Epithelial cell of proximal tubule (primary cell): ENCODE measurements around the gene ADAT3. TPM values are rescaled to one million over a fixed set of nuclear protein-coding genes. Genes with fewer than 3 reads are reported as not detected.
A peak's percentile ranks its signal among the peaks of the same experiment; 100 is the strongest.

ENCODE experiments used
- DNase-seq: peaks from one replicate; pipeline ENCODE4 v3.0.0-alpha.2; 2011; ENCODE audit warnings: low read depth
- H3K4me3 ChIP-seq: 2 replicates; pipeline ENCODE4 v1.5.1; 2011; ENCODE audit warnings: low read depth, mild to moderate bottlenecking, low read length
- total RNA-seq: library from RNA; depleted of rRNA; stranded (reverse); fragments of >200 nt; gene quantifications from 2 replicates; pipeline ENCODE4 v1.2.3, GENCODE V29; 2015
- TF ChIP-seq, protein P1 (sequence below): conservative IDR thresholded peaks from 2 replicates; pipeline ENCODE4 v1.5.1; 2012; ENCODE audit warnings: low read depth, mild to moderate bottlenecking, low read length

Gene ADAT3
- total RNA-seq, 1 donor from 2014 or later: 10.3 TPM

DNA sequence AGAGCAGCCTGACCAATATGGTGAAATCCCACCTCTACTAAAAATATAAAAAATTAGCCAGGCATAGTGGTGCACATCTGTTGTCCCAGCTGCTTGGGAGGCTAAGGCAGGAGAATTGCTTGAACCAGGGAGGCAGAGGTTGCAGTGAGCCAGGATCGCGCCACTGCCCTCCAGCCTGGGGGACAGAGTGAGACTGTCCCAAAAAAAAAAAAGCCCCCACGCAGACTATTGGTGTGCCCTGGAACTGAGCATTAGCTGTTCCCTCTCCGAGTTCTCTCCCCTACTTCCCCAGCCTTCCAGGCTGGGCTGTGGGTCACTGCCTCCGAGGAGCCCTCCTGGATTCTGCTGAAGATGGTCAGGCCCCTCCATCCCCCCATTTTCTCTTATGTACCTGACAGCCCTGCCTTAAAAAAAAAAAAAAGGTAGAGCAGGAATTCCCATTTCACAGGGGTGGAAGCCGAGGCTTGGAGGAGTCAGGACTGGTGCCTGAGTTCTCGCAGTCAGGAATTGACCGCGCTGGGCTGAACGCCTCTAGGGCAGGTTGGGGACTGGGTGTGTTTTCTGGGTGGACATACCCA, 1.9 kb downstream of the ADAT3 start:
- DNase-seq: no peak
- TF ChIP-seq, protein P1, sequence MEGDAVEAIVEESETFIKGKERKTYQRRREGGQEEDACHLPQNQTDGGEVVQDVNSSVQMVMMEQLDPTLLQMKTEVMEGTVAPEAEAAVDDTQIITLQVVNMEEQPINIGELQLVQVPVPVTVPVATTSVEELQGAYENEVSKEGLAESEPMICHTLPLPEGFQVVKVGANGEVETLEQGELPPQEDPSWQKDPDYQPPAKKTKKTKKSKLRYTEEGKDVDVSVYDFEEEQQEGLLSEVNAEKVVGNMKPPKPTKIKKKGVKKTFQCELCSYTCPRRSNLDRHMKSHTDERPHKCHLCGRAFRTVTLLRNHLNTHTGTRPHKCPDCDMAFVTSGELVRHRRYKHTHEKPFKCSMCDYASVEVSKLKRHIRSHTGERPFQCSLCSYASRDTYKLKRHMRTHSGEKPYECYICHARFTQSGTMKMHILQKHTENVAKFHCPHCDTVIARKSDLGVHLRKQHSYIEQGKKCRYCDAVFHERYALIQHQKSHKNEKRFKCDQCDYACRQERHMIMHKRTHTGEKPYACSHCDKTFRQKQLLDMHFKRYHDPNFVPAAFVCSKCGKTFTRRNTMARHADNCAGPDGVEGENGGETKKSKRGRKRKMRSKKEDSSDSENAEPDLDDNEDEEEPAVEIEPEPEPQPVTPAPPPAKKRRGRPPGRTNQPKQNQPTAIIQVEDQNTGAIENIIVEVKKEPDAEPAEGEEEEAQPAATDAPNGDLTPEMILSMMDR: no peak
- peak overlapping the region; percentile 38 for H3K4me3 ChIP-seq

DNA sequence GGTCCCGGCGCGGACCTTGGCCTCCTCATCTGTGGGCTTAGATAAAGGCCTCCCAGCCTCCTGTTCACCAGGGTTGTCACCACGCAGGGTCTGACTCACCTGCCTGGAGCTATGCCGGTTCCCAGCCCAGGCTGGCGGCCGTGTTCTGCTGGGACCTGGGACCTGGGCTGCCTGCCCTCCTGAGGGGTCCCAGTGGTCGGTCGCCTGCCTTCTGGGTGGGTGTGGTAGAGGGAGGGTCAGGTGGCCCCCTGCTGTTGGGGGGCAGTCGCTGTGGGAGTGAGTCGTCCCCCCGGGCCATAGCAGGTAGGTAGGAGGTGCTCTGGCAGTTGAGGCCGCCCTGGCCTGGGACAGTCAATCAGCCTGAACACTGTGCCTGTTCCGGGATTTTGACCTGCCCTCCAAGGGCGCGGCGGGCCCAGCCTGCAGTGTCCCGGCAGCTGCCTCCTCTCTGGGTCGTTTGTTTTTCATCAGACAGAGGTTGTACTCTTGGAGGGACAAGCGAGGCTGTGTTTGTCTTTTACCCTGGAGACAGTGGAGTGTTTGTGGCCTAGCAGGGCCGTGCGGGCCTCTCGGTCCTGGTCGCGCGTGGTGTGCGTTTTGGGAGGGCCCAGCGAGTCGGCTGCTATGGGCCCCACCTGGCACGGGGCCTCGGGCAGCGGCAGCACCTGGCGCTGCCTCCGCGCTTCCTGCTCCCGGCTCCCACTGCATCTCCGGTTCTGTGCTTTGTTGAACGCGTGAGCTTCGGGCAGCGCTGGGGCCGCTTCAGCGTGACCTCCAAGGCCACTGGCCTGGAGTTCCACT, 2.6 kb downstream of the ADAT3 start:
- DNase-seq: no peak
- TF ChIP-seq, protein P1: no peak
- H3K4me3 ChIP-seq: peak overlapping the region; percentile 38

DNA sequence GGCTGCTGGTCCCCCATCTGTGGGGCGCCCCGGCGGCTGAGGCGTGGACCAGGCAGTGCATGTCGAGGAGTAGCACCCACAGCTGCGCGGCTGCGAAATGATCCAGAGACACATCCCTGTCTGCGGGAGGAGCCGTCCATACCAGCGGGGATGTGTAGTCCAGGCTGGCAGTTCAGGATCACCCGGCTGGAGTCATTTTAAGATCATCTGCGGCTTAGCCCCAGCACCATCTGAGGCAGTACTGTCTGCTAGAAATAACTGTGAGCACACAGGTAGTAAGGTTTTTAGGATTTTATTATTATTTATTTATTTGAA, 3.1 kb downstream of the ADAT3 start:
- H3K4me3 ChIP-seq: peak overlapping the region; percentile 38
- TF ChIP-seq, protein P1: no peak
- DNase-seq: no peak

DNA sequence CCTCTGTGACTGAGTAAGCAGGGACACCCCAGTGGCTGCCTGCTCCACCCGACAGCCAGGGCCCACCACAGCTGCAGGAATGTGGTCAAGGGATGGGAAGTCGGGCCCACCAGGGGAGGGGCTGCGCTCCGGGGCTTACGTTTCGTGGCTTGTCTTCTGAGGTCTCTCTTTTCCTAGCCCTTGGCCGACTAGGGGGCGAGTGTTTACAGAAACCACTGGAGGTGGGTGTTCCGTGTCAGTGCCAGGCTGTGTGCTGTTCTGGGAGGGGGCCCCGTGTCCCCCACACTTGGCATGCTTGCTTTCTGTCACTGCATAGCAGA, 4.5 kb downstream of the ADAT3 start:
- no peak overlapping the region for H3K4me3 ChIP-seq
- DNase-seq: no peak
- TF ChIP-seq, protein P1: no peak

DNA sequence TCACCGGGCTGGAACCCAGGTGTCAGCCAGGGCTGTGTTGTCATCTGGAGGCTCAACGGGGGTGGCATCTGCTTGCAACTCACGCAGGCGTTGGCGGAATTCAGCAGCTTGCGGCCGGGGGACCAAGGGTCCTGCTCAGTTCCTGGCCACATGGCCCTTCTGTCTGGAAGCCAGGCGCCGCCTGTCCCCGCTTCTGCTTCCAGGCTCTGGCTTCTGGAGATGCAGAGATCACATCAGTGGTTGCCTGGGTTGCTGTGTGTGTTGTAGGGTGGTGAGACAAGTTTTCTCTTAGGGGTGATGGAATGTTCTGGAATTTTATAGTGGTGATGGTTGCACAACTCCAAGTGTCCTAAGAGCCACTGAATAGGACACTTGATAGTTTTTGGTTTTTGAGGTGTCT, 5.0 kb downstream of the ADAT3 start:
- no peak for DNase-seq
- no peak overlapping the region for H3K4me3 ChIP-seq
- TF ChIP-seq, protein P1: no peak

DNA sequence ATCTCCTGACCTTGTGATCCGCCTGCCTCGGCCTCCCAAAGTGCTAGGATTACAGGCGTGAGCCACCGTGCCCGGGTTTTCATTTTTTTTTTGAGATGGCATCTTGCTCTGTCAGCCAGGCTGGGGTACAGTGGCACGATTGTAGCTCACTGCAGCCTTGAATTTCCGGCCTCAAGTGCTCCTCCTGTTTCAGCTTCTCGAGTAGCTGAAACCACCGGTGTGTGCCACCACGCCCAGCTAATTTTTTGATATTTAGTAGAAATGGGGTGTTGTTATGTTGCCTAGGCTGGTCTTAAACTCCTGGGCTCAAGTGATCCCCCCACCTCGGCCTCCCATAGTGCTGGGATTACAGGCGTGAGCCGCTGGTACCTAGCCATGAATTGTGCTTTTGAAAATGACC, 5.9 kb downstream of the ADAT3 start:
- DNase-seq: no peak
- TF ChIP-seq, protein P1: no peak
- H3K4me3 ChIP-seq: no peak overlapping the region

DNA sequence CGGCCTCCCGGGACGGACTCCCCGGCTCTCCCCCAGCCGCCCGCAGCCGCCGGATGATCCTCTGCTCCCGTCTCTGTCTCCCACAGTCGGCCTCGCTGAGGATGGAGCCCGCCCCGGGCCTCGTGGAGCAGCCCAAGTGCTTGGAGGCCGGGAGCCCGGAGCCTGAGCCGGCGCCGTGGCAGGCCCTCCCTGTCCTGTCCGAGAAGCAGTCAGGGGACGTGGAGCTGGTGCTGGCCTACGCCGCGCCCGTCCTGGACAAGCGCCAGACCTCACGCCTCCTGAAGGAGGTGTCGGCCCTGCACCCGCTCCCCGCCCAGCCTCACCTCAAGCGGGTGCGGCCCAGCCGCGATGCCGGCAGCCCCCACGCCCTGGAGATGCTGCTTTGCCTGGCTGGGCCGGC, 6.8 kb downstream of the ADAT3 start:
- no peak overlapping the region for H3K4me3 ChIP-seq
- TF ChIP-seq, protein P1: no peak
- no peak for DNase-seq
